ENCODE results near the gene IMPDH2.

GRCh38 chr3:49007771-49008528 is 21.2 kb downstream of the IMPDH2 start:
- TF ChIP-seq CHD1 (IDR thresholded peaks at IDR 0.05; ENCODE audit: low read depth, low read length) (no peak), EZH2 (IDR thresholded peaks at IDR 0.05; ENCODE audit: borderline replicate concordance, control insufficient read depth, low read depth, low read length) (no peak), USF1 (IDR thresholded peaks at IDR 0.05; ENCODE audit: borderline replicate concordance, extremely low read length, insufficient read depth, low read depth, low read length) (no peak)
- TF ChIP-seq, protein P1, sequence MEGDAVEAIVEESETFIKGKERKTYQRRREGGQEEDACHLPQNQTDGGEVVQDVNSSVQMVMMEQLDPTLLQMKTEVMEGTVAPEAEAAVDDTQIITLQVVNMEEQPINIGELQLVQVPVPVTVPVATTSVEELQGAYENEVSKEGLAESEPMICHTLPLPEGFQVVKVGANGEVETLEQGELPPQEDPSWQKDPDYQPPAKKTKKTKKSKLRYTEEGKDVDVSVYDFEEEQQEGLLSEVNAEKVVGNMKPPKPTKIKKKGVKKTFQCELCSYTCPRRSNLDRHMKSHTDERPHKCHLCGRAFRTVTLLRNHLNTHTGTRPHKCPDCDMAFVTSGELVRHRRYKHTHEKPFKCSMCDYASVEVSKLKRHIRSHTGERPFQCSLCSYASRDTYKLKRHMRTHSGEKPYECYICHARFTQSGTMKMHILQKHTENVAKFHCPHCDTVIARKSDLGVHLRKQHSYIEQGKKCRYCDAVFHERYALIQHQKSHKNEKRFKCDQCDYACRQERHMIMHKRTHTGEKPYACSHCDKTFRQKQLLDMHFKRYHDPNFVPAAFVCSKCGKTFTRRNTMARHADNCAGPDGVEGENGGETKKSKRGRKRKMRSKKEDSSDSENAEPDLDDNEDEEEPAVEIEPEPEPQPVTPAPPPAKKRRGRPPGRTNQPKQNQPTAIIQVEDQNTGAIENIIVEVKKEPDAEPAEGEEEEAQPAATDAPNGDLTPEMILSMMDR (IDR thresholded peaks at IDR 0.05 in 2 of 3, conservative IDR thresholded peaks at IDR 0.05 in 1 of 3; ENCODE audit: control insufficient read depth in 2 of 3, extremely low read depth in 1 of 3, insufficient read depth in 1 of 3, low read depth in 3 of 3, low read length in 3 of 3): no peak; a peak in 1 of 6 replicates

Data from GM12878 (cell line).